HL-60/S4 treated with retinoic acid at 250 ng/mL for 4 days and 3 days (cell line): ENCODE data around the gene PRRX2.

Source experiments
- in situ Hi-C: fragments of 300-500 bp; cut with MboI; formaldehyde crosslinking; loops from 2 replicates; pipeline ENCODE4 v1.7.0; 2022; ENCODE audit warnings: low sequenced_read_pairs

Gene PRRX2

GRCh38 chr9:129665389-129665775 is at the start of gene PRRX2:
Gene PRRX2 (plus strand): TSS chr9:129665647. CDS start chr9:129665868, 221 bp downstream.
- in situ Hi-C loops, result no loop called here

GRCh38 chr9:129617167-129617566 is 48.3 kb upstream of the PRRX2 start:
- in situ Hi-C loops, result loop anchor here (10.0 to 25.0 kb wide), 2 partner anchors 482 to 780 kb away; partner anchors contain the start of gene SPOUT1

GRCh38 chr9:129619787-129620668 is 45.4 kb upstream of the PRRX2 start:
- in situ Hi-C loops, result loop anchor here (10.0 to 25.0 kb wide), 2 partner anchors 485 to 783 kb away; partner anchors contain the start of gene SPOUT1

GRCh38 chr9:129620669-129621295 is 44.7 kb upstream of the PRRX2 start, which contains the start of gene C9orf50:
Gene C9orf50 (minus strand): TSS chr9:129621101. CDS start chr9:129620574, 527 bp downstream.
- in situ Hi-C loops, result loop anchor here (25.0 kb wide), 1 partner anchor 783 kb away; the partner anchor contains the start of gene SPOUT1

- in situ Hi-C loops, result loop anchor here (25.0 kb wide), 1 partner anchor 786 kb away; the partner anchor contains the start of gene SPOUT1
These were observed 42.1 kb upstream of the PRRX2 start for GRCh38 chr9:129623331-129623730.

GRCh38 chr9:129624168-129624759 is 41.2 kb upstream of the PRRX2 start:
- in situ Hi-C loops, result loop anchor here (25.0 kb wide), 1 partner anchor 787 kb away; the partner anchor contains the start of gene SPOUT1

- in situ Hi-C loops, result loop anchor here (25.0 kb wide), 1 partner anchor 788 kb away; the partner anchor contains the start of gene SPOUT1
These were observed 40.5 kb upstream of the PRRX2 start for GRCh38 chr9:129624947-129625346.

- in situ Hi-C loops, result no loop called here
These were observed 39.3 kb upstream of the PRRX2 start, which contains the start of gene NTMT1 for GRCh38 chr9:129626079-129626624. Gene NTMT1 (plus strand): TSS chr9:129626163. CDS start chr9:129632704, 6,541 bp downstream.

- in situ Hi-C loops, result no loop called here
These were observed 38.7 kb upstream of the PRRX2 start for GRCh38 chr9:129626625-129627284.

GRCh38 chr9:129627556-129628440 is 37.6 kb upstream of the PRRX2 start:
- in situ Hi-C loops, result no loop called here

GRCh38 chr9:129628709-129629108 is 36.7 kb upstream of the PRRX2 start:
- in situ Hi-C loops, result no loop called here

GRCh38 chr9:129629251-129629820 is 36.1 kb upstream of the PRRX2 start:
- in situ Hi-C loops, result no loop called here

GRCh38 chr9:129630967-129631673 is 34.3 kb upstream of the PRRX2 start:
- in situ Hi-C loops, result no loop called here

- in situ Hi-C loops, result no loop called here
These were observed 33.7 kb upstream of the PRRX2 start for GRCh38 chr9:129631674-129632129.

GRCh38 chr9:129632460-129632859 is 33.0 kb upstream of the PRRX2 start:
- in situ Hi-C loops, result no loop called here

GRCh38 chr9:129633207-129633606 is 32.2 kb upstream of the PRRX2 start:
- in situ Hi-C loops, result no loop called here

- in situ Hi-C loops, result no loop called here
These were observed 31.6 kb upstream of the PRRX2 start for GRCh38 chr9:129633848-129634247.
